Right ventricle myocardium inferior (tissue), 1 donor: Measurements from ENCODE around the gene PKD2L1. TPM values are rescaled to one million over a fixed set of nuclear protein-coding genes. Genes with fewer than 3 reads are reported as not detected.
"Not testable (repeated sequence)": the region's sequence is repeated elsewhere in the genome, so short reads cannot be mapped to it uniquely, and the experiment has no call there.

ENCODE experiments used
- ATAC-seq: fragments of 200-7000 bp; cut with Tn5 transposase; one replicate; pipeline ENCODE4 v1.9.1; 2020; ENCODE audit warnings: mild to moderate bottlenecking, moderate library complexity
- DNase-seq: peaks from one replicate; pipeline ENCODE4 v3.0.0; 2021; ENCODE audit errors: missing footprints
- intact Hi-C: fragments of 100-400 bp; cut with DNase I; formaldehyde crosslinking; loops from one replicate; pipeline ENCODE4 v1.11.0; 2022
- total RNA-seq: library from RNA; stranded (reverse); fragmentation: NEBNext Ultra II Directional; extraction: Animal tissue kit (Norgen Biotek cat#: 25700); gene quantifications from one replicate; pipeline ENCODE4 v1.2.1, GENCODE V29; 2021
- donor health status: DM: no; HTN: yes; CAD: no; lungs with severe emphysema.

Gene PKD2L1
- total RNA-seq, 1 donor from 2014 or later: not detected

DNA sequence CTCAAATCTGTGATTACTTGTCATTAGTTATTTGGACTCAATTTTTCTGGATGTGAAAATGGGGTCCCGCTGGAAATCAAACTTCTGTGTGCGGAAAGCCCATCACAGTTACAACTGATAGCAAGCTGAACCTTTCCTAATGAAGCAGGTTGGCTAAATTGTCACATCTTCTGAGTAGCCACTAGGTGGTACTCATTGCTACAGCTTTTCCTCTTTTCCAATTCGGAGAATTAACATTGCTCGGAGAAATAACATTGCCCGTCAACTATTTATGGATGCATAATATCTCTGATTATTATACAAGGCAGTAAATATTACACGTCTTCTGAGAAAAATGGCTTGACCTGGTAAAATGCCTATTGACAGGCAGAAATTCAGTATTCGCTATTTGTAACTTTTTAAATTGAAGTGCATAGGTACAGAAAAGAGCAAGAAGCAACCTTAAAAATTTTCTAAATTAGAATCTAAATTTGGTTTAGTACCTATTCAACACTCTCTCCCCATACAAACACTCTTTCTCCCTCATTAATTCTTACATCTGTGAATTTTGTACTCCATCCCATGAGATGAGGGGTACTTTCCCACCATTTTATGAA lies 26.2 kb downstream of the PKD2L1 start:
- DNase-seq (no peak), ATAC-seq (no peak)
- intact Hi-C loops: no loop called here

GRCh38 chr10:100301123-100301522 lies 28.9 kb downstream of the PKD2L1 start:
- intact Hi-C loops, ATAC-seq, DNase-seq: not testable (repeated sequence)

DNA sequence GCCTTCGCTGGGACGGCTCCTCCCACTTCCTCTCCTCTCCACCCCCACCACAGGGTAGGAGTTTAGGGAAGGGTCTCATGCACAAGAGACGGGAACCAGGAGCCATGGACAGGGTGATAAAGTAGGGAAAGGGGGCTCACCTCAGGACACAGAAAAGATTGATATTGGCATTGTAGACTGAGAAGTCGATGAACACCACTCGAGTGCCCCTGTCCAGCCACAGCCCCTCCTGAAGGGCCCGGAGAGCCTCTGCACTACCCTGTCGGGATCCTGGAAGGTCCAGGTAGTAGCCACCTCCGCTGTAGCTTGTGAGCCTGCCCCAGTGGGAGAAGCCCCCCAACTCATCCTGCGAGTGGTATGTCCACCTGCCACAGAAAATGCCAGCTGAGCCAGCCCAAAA lies 32.8 kb downstream of the PKD2L1 start:
- DNase-seq (no peak), ATAC-seq (no peak)
- intact Hi-C loops: no loop called here

- ATAC-seq (no peak), DNase-seq (no peak)
- intact Hi-C loops: no loop called here
These were observed 37.0 kb downstream of the PKD2L1 start for GRCh38 chr10:100293066-100293465.

GRCh38 chr10:100292300-100292699 lies 37.7 kb downstream of the PKD2L1 start:
- intact Hi-C loops, DNase-seq: not testable (repeated sequence)
- peak; percentile 29 for ATAC-seq

DNA sequence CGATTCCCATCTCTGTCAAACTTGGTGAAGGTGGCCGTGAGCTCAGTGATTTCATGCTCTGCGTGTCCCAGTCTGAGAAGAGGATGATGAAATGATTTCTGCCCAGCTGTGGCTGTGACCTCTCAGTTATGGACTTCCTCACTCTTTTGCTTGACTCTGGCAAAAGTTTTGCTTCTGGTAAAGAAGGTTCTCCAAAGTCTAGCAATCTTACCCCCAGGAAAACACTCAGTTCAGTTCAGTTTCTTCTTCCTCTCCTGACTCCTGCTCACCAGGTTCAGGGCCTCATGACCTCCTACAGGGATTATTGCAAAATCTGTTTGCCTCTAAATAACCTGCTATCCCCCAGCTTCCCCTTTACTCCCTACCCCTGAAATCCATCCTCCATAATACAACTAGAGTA lies 38.7 kb downstream of the PKD2L1 start:
- DNase-seq (no peak), ATAC-seq (no peak)
- intact Hi-C loops: no loop called here

DNA sequence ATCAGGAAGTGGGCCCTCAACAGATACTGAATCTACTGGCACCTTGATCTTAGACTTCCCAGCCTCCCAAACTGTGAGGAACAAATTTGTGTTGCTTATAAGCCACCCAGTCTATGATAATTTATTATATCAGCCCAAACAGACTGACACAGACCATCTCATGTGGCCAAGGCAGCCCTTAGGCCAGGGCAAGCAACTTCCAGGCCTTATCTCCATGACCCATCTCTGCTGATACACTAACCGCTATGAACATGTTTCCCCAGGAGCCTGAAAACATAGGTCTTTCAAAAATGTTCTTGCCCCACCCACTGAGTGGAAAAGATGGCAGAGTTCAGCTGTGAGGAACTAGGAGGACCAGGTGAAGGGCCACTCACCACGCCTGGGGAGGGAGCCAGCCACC lies 40.4 kb downstream of the PKD2L1 start:
- ATAC-seq: no peak
- no peak for DNase-seq
- intact Hi-C loops: loop anchor here (5.0 kb wide), 1 partner anchor 83 kb away; no protein-coding TSS in a partner anchor

DNA sequence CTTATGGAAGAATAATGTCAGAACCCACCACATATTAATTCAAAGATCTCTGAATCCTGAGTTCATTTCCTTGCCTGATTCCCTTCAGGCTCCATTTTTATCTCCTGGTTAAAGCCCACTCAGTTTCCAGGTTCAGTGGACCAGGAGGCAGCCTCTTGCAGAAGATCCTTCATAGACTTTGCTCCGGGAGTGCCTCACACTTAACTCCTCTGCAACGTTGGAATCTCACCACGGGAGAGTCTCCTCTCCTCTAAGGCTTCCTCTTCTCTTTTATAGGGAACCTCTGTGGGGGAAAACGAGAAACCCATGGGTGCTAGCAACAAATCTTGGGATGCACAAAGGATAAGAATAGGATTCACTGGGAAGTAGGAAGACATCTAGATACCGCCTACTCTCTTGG lies 41.8 kb downstream of the PKD2L1 start:
- ATAC-seq: no peak
- intact Hi-C loops: loop anchor here (5.0 kb wide), 1 partner anchor 84 kb away; no protein-coding TSS in a partner anchor
- DNase-seq: no peak

- ATAC-seq (no peak), DNase-seq (no peak)
- intact Hi-C loops: loop anchor here (5.0 kb wide), 1 partner anchor 85 kb away; no protein-coding TSS in a partner anchor
These were observed 42.3 kb downstream of the PKD2L1 start for GRCh38 chr10:100287756-100288155.

GRCh38 chr10:100286051-100287033 lies 43.7 kb downstream of the PKD2L1 start, which contains the start of gene BLOC1S2:
Gene BLOC1S2, minus strand, starts transcription at chr10:100286680. Its CDS starts 21 bp downstream, at chr10:100286659.
- ATAC-seq (peak; percentile 99), DNase-seq (peak; percentile 91)
- intact Hi-C loops: loop anchor here (1.0 to 5.0 kb wide), 2 partner anchors 19 to 86 kb away; partner anchors contain the start of gene CWF19L1

DNA sequence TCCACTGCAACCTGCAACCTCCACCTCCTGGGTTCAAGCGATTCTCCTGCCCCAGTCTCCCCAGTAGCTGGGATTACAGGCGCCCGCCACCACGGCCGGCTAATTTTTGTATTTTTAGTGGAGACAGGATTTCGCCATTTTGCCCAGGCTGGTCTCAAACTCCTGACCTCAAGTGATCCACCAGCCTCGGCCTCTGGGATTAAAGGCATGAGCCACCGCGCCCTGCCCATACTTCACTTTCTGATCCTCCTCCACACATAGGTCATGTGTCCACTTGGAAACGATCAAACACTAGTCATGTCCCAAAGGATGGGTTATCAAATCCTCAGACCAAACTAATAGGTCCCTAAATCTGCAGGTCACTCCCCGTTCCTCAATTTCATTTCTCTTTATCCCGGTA lies 44.7 kb downstream of the PKD2L1 start:
- not testable (repeated sequence) for DNase-seq, ATAC-seq
- intact Hi-C loops: loop anchor here (5.0 kb wide), 1 partner anchor 87 kb away; no protein-coding TSS in a partner anchor

DNA sequence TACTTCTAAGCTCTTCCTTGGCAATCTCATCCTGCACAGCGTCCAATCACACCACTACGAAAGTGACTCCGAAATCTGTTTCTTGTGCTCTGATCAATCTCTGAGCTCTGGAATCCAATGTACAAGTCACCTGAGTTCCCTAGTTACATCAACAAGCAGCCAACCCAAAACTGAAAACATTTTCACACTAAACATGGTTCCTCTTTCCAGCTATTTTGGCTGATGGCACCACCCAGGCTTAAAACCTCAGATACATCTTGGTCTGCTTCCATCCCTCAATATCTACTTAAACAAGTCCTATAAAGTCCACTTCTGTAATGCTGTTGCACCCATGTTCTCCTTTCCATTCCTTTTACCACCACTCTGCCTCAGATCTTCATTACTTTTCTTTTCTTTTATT lies 47.1 kb downstream of the PKD2L1 start:
- DNase-seq: no peak
- no peak for ATAC-seq
- intact Hi-C loops: no loop called here

DNA sequence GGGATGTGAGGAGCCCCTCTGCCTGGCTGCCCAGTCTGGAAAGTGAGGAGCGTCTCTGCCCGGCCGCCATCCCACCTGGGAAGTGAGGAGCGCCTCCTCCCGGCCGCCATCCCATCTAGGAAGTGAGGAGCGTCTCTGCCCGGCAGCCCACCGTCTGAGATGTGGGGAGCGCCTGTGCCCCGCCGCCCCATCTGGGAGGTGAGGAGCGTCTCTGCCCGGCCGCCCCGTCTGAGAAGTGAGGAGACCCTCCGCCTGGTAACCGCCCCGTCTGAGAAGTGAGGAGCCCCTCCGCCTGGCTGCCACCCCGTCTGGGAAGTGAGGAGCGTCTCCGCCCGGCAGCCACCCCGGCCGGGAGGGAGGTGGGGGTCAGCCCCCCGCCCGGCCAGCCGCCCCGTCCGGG lies 53.1 kb downstream of the PKD2L1 start:
- DNase-seq, intact Hi-C loops, ATAC-seq: not testable (repeated sequence)

- intact Hi-C loops: loop anchor here (1.0 to 10.0 kb wide), 2 partner anchors 19 to 83 kb away; partner anchors contain the start of genes BLOC1S2 and ERLIN1
- ATAC-seq (peak; percentile 96), DNase-seq (peak; percentile 90)
These were observed 62.6 kb downstream of the PKD2L1 start, which contains the start of gene CWF19L1 for GRCh38 chr10:100267239-100268104. Gene CWF19L1, minus strand, starts transcription at chr10:100267638. Its CDS starts 45 bp downstream, at chr10:100267593.

DNA sequence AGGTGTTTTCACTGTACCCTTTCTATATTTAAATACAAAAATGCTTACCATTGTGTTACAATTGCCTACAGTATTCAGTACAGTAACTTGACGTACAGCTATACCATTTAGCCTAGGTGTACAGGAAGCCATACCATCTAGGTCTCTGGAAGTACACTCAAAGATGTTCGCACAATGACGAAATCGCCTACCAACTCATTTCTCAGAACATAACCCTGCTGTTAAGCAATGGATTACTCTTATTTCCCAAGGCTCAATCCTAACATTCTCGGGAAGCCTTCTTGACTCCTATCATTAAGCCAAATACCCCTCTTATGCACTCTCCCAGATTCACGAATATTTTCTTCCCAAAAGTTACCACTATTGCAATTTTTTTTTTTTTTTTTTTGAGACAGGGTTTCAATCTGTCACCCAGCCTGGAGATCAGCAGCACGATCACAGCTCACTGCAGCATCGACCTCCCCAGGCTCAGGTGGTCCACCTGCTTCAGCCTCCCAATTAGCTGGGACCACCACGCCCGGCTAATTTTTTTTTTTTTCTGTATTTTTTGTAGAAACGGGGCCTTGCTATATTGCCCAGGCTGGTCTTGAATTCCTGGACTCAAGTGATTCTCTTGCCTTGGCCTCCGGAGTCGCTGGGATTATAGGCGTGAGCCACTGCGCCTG lies 64.1 kb downstream of the PKD2L1 start:
- intact Hi-C loops: loop anchor here (10.0 kb wide), 1 partner anchor 81 kb away; the partner anchor contains the start of gene ERLIN1

GRCh38 chr10:100254191-100254590 lies 75.8 kb downstream of the PKD2L1 start:
- ATAC-seq (no peak), DNase-seq (no peak)
- intact Hi-C loops: no loop called here

More for the DNA sequence above, 64.1 kb downstream of the PKD2L1 start:
- DNase-seq (no peak), ATAC-seq (no peak)

DNA sequence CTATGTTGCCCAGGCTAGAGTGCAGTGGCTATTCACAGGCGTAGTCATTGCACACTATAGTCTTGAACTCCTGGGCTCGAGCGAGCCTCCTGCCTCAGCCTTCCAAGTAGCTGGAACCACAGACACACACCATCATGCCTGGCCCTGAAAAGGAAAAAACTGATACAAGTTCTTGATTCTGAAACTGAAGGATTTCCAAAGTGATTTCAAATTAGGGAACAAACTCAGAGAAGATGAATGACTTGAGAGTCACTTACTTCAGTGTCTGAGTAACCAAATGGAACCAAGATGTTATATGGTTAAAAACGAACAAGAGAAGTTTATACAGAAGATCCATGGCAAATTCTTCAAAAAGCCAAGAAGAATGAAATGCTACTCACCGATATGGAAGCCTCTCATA lies 77.0 kb downstream of the PKD2L1 start:
- intact Hi-C loops: no loop called here
- DNase-seq: no peak
- ATAC-seq: no peak

- DNase-seq: no peak
- peak; percentile 85 for ATAC-seq
- intact Hi-C loops: no loop called here
These were observed 81.2 kb downstream of the PKD2L1 start for GRCh38 chr10:100248820-100249219.
